UCSD-AML1 (cell line): ENCODE results near the gene CELA3A.

Source experiments
- DNase-seq: peaks from one replicate; lab custom pipeline; 2025; ENCODE audit not compliant: unreplicated experiment; lab: John Stamatoyannopoulos, UW

The CELA3A gene

DNA sequence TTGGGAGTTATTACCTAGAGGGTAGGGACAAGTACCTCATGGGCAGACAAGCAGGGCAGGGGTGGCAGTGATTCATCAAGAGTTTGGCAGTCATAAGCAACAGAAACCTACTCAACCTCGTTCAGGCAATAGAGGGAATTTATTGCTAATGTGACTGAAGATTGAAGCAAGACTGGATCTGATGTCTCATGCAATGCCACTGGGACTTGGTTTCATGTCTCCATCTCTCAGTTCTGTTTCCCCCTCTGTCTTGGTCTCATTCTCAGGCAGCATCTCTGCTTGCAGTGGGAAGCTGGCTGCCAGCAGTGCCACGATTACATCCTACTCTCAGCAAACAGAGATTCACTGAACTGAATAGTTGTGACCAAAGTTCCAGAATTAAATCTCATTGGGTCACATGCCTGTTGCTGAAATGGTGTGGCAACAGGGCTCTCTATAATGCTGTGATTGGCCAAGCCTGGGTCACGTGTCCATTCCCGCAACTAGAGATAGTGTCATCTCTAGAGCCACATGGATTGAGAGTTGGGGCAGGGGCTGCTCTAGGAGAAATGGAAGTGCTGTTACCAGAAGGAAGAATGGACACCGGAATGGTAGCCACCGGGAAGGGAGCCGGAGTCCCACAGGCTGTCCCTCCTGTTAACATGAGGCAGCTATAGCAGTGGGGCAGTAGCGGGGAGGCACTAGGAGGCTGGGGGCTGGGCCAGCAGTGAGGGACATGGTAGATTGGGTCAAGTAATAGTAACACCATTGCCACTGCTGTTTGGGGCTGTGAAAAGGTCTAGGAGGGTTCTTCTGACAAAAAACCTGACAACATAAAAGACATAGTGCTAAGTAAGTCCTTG, 47.1 kb downstream of the CELA3A start:
- DNase-seq: no peak

DNA sequence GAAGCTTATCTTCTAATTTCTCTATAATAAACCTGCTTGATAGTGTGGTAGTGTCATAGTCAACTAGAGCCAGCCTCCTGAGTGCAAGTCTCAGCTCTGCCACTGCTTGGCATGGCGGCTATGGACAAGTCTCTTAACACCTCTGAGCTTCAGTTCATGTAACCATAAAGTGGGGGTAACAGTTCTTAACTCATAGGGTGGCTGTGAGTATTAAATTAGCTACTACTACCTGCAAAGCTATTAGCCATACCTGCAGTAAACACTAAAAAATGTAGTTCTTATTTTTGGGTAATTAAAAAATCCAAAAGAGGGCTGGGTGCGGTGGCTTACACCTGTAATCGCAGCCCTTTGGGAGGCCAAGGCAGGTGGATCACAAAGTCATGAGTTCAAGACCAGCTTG, 48.9 kb downstream of the CELA3A start:
- DNase-seq: no peak

GRCh38 chr1:22051607-22052114, 50.2 kb downstream of the CELA3A start:
- DNase-seq: no peak

DNA sequence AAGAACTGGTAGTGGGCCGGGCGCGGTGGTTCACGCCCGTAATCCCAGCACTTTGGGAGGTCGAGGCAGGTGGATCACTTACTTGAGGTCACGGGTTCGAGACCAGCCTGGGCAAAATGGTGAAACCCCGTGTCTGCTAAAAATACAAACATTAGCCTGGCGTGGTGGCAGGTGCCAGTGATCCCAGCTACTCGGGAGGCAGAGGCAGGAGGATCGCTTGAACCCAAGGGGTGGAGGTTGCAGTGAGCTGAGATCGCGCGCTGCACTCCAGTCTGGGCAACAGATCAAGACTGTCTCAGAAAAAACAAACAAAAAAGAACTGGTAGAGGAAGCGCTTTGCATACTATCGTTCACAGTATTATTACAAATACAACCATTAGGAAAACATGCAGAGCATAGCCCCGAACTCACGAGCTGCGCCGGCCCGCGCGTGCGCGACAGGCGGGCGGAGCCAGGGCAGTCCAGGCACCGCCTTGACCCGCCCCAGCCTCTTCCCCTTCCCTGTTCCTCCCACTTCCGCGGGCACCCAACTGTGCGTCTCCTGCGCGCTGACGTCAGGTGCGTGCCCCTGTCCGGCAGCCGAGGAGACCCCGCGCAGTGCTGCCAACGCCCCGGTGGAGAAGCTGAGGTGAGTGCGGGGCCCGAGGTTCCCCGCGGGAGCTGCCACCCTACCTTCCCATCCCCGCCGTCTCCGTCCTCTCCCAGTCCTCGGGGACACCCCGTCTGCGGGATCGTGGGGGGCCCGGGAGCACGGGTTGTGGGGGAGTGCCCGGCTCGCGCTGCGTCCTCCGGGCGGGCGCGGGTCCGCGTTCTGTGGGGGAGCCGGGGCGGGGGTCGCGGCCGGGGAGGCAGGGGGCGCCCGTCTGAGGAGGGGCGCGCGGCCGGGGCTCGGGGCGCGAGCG, 50.9 kb downstream of the CELA3A start, which contains the start of gene CDC42:
CDC42 (plus strand) TSS at position 595 of the 902 bp plus-strand sequence. CDS start 25,770 bp downstream, outside the sequence.
- peak; percentile 97 for DNase-seq

GRCh38 chr1:22053017-22053860, 51.8 kb downstream of the CELA3A start:
- peak; percentile 70 for DNase-seq

DNA sequence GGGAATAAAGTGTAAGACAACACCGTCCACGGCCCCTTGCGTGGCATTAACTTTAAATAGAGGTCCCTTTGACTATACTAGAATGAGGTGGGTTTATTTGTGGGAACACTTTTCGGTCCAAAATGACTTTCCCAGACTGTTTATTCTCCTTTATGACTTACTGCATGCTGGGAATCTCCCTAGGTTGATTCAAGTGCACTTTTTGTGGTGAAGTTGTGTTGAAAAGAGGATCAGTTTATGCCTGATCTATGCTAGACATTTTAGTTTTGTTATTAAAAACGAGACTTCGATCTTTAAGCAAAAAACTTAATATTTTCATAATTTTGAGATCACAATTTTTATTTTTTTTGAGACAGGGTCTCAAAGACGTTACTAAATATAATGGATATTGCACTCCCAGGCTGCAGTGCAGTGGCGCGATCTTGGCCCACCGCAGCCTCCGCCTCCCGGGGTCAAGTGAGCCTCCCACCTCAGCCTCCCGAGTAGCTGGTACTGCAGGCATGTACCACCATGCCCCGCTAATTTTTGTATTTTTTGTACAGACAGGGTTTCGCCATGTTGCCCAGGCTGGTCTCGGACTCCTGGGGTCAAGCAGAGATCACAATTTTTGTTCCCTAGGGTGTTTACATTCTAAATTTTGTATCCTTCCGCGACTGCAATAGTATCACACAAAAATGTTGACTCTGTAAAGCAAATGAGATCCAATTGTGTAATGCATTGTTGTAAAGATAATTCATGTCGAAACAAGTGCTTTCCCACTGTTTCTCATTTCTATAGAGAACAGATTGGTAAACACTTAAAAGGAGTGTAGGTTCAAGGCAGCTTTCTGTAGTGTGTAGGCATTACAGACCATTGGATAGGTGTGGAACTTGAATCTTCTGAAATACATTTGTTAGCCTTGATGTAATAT, 52.7 kb downstream of the CELA3A start:
- DNase-seq: no peak

- no peak for DNase-seq
Measured at GRCh38 chr1:22055463-22055862, 54.0 kb downstream of the CELA3A start.

- DNase-seq: no peak
Measured at GRCh38 chr1:22056043-22056442, 54.6 kb downstream of the CELA3A start.

DNA sequence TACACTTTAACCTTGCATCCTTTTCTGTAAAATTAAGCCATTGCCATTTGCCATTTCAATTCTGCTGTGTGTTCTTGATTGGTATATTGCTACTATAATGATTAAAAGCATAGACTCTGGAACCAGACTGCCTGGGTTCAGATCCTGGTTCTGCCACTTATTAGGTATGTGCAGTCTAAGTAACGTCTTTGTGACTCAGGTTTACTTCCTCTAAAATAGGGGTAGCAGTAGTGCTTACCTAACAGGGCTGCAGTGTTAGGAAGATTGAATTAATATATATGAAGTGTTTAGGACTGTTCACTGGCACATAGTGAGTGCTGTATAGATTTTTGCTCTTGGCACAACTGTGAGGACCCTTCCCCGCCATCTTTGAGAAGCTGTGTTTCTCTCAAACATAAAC, 55.5 kb downstream of the CELA3A start:
- no peak for DNase-seq

DNA sequence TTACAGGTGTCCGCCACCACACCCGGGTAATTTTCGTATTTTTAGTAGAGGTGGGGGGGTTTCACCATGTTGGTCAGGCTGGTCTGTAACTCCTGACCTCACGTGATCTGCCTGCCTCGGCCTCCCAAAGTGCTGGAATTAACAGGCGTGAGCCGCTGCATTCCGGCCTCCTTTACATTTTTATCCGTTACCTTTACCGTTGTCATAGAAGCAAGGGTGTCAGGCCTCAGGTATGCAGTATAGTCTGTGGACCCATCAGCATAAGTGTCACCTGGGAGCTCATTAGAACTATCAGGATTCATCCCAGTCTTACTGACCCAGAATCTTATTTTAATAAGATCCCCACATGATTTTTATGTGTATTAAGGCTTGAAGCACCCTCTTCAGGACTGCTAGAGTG, 56.4 kb downstream of the CELA3A start:
- no peak for DNase-seq
